C4-2B (cell line): ENCODE results near the gene ZCCHC13.
"Not testable (repeated sequence)": the region's sequence is repeated elsewhere in the genome, so short reads cannot be mapped to it uniquely, and the experiment has no call there.

Source experiments
- H3K27ac ChIP-seq: fragments of 450-650 bp; 2 replicates; pipeline ENCODE4 v1.5.1; 2017
- CTCF ChIP-seq: fragments of 450-650 bp; conservative IDR thresholded peaks from 2 replicates; pipeline ENCODE4 v1.5.1; 2017; ENCODE audit warnings: mild to moderate bottlenecking
- ZFX ChIP-seq: fragments of 450-650 bp; IDR thresholded peaks from 2 replicates; pipeline ENCODE4 v1.6.1; 2017

Gene ZCCHC13

GRCh38 chrX:74293343-74293946, 10.5 kb upstream of the ZCCHC13 start:
- no peak for TF ChIP-seq CTCF
- TF ChIP-seq ZFX, result no peak
- peak overlapping the region; percentile 92 for H3K27ac ChIP-seq

GRCh38 chrX:74295101-74295500, 8.9 kb upstream of the ZCCHC13 start:
- TF ChIP-seq CTCF (no peak), ZFX (no peak)
- no peak overlapping the region for H3K27ac ChIP-seq

- TF ChIP-seq ZFX (no peak), CTCF (no peak)
- no peak overlapping the region for H3K27ac ChIP-seq
Measured at GRCh38 chrX:74297766-74298165, 6.2 kb upstream of the ZCCHC13 start.

- TF ChIP-seq ZFX, result no peak
- TF ChIP-seq CTCF, result no peak
- no peak overlapping the region for H3K27ac ChIP-seq
Measured at GRCh38 chrX:74300869-74301268, 3.1 kb upstream of the ZCCHC13 start.

- H3K27ac ChIP-seq, result no peak overlapping the region
- no peak for TF ChIP-seq ZFX
- no peak for TF ChIP-seq CTCF
Measured at GRCh38 chrX:74318672-74319071, 14.7 kb downstream of the ZCCHC13 start.

- H3K27ac ChIP-seq, result not testable (repeated sequence)
Measured at GRCh38 chrX:74319321-74319720, 15.3 kb downstream of the ZCCHC13 start.

- no peak for TF ChIP-seq ZFX
- TF ChIP-seq CTCF, result no peak
Measured at GRCh38 chrX:74321191-74321590, 17.2 kb downstream of the ZCCHC13 start.

GRCh38 chrX:74324131-74324530, 20.2 kb downstream of the ZCCHC13 start:
- H3K27ac ChIP-seq, result no peak overlapping the region
- no peak for TF ChIP-seq CTCF
- no peak for TF ChIP-seq ZFX

More at GRCh38 chrX:74321191-74321590, 17.2 kb downstream of the ZCCHC13 start:
- no peak overlapping the region for H3K27ac ChIP-seq
